Aorta (tissue), 5 donors: ENCODE results near the gene KDM2B. TPM values are rescaled to one million over a fixed set of nuclear protein-coding genes. Genes with fewer than 3 reads are reported as not detected.

Experiments
- ATAC-seq: fragments of 200-7000 bp; cut with Tn5 transposase; one replicate; pipeline ENCODE4 v1.9.1; 2022; ENCODE audit warnings: moderate library complexity; ENCODE audit not compliant: low FRiP score
- DNase-seq, 2 donors: peaks; one replicate each; pipeline ENCODE4 v3.0.0-alpha.2; 2020
- H3K27ac ChIP-seq, 2 donors: one replicate each; pipeline ENCODE4 v1.5.1; 2013; ENCODE audit warnings: low read length in 2 of 2, mild to moderate bottlenecking in 2 of 2, moderate library complexity in 2 of 2, control low read depth in 1 of 2, inconsistent platforms in 1 of 2, low read depth in 1 of 2
- H3K27me3 ChIP-seq, 2 donors: one replicate each; pipeline ENCODE4 v1.6.1; 2013; ENCODE audit warnings: control low read depth in 1 of 2, low read length in 1 of 2, mild to moderate bottlenecking in 1 of 2, moderate library complexity in 1 of 2; ENCODE audit not compliant: insufficient read depth in 2 of 2, control insufficient read depth in 1 of 2
- H3K36me3 ChIP-seq, 2 donors: one replicate each; pipeline ENCODE4 v1.6.1; 2013; ENCODE audit warnings: control low read depth in 1 of 2, low read length in 1 of 2, mild to moderate bottlenecking in 1 of 2; ENCODE audit not compliant: insufficient read depth in 2 of 2, control insufficient read depth in 1 of 2
- H3K4me1 ChIP-seq, 2 donors: one replicate each; pipeline ENCODE4 v1.6.1; 2013; ENCODE audit warnings: low read length in 2 of 2, control low read depth in 1 of 2, mild to moderate bottlenecking in 1 of 2, moderate library complexity in 1 of 2; ENCODE audit not compliant: insufficient read depth in 2 of 2, control insufficient read depth in 1 of 2
- H3K4me3 ChIP-seq, 2 donors: one replicate each; pipeline ENCODE4 v1.5.1; 2013; ENCODE audit warnings: low read length in 2 of 2, control low read depth in 1 of 2, mild to moderate bottlenecking in 1 of 2
- H3K9me3 ChIP-seq: one replicate; pipeline ENCODE4 v1.6.1; 2013; ENCODE audit warnings: mild to moderate bottlenecking, low read length; ENCODE audit not compliant: control insufficient read depth
- WGBS, 2 donors: extraction: QIAGEN DNeasy Blood & Tissue Kit; methylation state at CpG; one replicate each; pipeline ENCODE4 v1.1.7; 2013; 5-methylcytosine and 5-hydroxymethylcytosine counted together
- intact Hi-C, 2 donors: fragments of 100-400 bp; cut with DNase I; formaldehyde crosslinking; loops; one replicate each; pipeline versions ENCODE4 v1.14.2 to v1.15.0; 2022
- polyA plus RNA-seq, 2 donors: library from polyadenylated mRNA; stranded (reverse); fragments of 200-250 nt; gene quantifications; one replicate each; pipeline ENCODE4 v1.2.3, GENCODE V29; 2013
- total RNA-seq, 2 donors: library from RNA; stranded (reverse); fragmentation: NEBNext Ultra II Directional; extraction: Animal tissue kit (Norgen Biotek cat#: 25700); gene quantifications; one replicate each; pipeline ENCODE4 v1.2.1, GENCODE V29; 2021
- donor health status: healthy with polysubstance abuse.
- donor health status: Bipolar disorder and iron deficiency.
- donor health status: DM: no; HTN: no; CAD: no.
- donor health status: DM: no; HTN: no; CAD: no.
- donor health status: DM: yes; HTN: yes; CAD: no.

Gene KDM2B
- total and polyA plus RNA-seq, 4 donors: 8.0 to 28.0 (median 14.3) TPM

- DNase-seq (no peak), ATAC-seq (no peak)
- 95 to 99% methylated on average over 15 of the region's 15 CpGs for WGBS, 2 donors
- Histone ChIP-seq H3K4me3 (no peak overlapping the region), H3K4me1 (no peaks in the 10 kb centered on the region), H3K27me3 (no peaks in the 10 kb centered on the region), H3K9me3 (no peaks in the 10 kb centered on the region), H3K36me3 (peaks cover 2 to 3% of the 10 kb centered on the region in 2 donors), H3K27ac (no peak overlapping the region)
- intact Hi-C loops: loop anchor here in 1 of 2 donors (5.0 kb wide), 1 partner anchor 88 kb away; the partner anchor contains the start of gene ANAPC5
These were observed 140.1 kb downstream of the KDM2B start for GRCh38 chr12:121440768-121441167.

DNA sequence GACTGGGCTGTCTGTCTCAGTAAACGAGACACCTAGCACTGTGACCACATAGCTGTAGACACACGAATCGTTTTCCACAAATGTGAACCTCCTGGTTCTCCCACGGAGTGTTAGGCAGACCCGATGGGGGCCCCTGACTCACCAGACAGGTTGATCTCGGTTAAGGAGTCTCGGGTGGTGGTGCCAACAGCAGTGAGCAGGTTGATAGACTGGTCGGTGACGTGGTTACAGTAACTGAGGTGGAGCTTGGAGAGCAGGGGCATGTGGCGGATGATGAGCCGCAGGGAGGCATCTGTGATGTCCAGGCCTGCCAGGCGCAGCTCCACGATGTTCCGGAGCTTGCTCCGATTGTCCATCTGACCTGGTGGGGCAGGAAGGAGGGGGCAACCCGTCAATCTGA, 141.1 kb downstream of the KDM2B start:
- intact Hi-C loops: loop anchor here in 1 of 2 donors (5.0 kb wide), 1 partner anchor 87 kb away; the partner anchor contains the start of gene ANAPC5
- peaks cover 3 to 5% of the 10 kb centered on the region in 2 donors for H3K36me3 ChIP-seq
- H3K27me3 ChIP-seq: no peaks in the 10 kb centered on the region
- DNase-seq (no peak), ATAC-seq (no peak)
- no peak overlapping the region for H3K4me3 ChIP-seq
- no peaks in the 10 kb centered on the region for H3K9me3 ChIP-seq
- H3K27ac ChIP-seq: no peak overlapping the region
- H3K4me1 ChIP-seq: no peaks in the 10 kb centered on the region
- WGBS, 2 donors: 93 to 94% methylated on average over 16 of the region's 16 CpGs

- WGBS, 2 donors: 87 to 93% methylated on average over 12 of the region's 12 CpGs
- H3K4me1 ChIP-seq: no peaks in the 10 kb centered on the region
- H3K27me3 ChIP-seq: no peaks in the 10 kb centered on the region
- no peaks in the 10 kb centered on the region for H3K9me3 ChIP-seq
- DNase-seq (no peak), ATAC-seq (no peak)
- H3K4me3 ChIP-seq: no peak overlapping the region
- H3K36me3 ChIP-seq: peaks cover 3 to 5% of the 10 kb centered on the region in 2 donors
- intact Hi-C loops: no loop called here
- H3K27ac ChIP-seq: no peak overlapping the region
These were observed 141.9 kb downstream of the KDM2B start for GRCh38 chr12:121438905-121439304.

DNA sequence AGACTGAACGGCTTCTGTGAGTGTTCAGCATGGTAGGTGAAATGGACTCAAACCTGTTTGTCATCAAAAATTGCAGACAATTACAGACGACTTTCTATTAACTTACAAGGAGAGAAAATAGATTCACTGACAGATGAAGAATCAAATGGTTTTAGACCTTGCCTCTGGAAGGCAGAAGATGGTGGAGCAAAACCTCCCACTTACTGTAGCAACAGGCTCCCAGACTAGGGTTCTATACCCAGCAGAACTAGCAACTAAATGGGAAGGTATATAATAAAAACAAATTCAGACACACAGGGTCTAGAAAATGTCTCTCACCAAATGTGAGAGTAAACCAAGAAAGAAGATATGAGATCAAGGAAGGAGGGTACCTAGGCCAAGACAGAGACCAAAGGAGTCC, 144.1 kb downstream of the KDM2B start:
- H3K4me3 ChIP-seq: no peak overlapping the region
- no peaks in the 10 kb centered on the region for H3K9me3 ChIP-seq
- ATAC-seq (no peak), DNase-seq (no peak)
- no peaks in the 10 kb centered on the region for H3K4me1 ChIP-seq
- 95 to 96% methylated on average over 2 of the region's 2 CpGs for WGBS, 2 donors
- no peaks in the 10 kb centered on the region for H3K27me3 ChIP-seq
- peaks cover 5 to 6% of the 10 kb centered on the region in 2 donors for H3K36me3 ChIP-seq
- no peak overlapping the region for H3K27ac ChIP-seq
- intact Hi-C loops: no loop called here

DNA sequence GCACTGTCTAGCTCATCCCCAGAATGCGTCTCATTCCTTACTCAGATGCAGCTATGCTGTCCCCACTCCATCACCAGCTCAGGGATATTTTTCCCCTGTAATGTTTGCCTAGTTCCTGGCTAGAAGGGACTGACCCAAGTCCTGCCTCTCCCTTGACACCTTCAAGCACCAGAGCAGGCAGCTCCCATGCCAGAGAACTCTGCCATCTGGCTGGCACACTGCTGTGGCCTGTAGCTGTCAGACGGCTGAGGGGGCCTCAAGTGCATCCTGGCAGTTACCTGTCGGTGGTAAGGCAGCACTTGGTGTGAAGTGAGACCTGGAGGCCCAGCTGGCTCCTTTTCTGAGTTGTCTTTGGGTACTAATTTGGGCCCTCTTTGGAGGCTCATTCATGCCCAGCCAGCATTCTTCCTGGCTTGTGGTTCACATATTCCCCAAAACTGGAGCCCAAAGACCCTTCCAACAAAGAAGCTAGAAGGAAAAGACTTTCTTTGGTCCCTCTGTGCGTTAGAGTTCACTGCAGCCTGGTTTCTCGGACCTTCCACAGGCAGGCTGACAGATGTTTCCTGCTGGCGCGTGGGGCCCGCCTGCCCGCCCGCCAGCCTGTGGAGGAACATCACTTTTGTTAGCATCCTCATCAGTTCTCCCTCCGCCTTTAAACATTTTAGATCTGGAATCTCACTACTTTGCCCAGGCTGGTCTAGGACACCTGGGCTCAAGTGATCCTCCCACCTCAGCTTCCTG, 147.9 kb downstream of the KDM2B start:
- DNase-seq (no peak), ATAC-seq (no peak)
- Histone ChIP-seq H3K9me3 (no peaks in the 10 kb centered on the region), H3K27ac (no peak overlapping the region), H3K4me3 (no peak overlapping the region), H3K4me1 (no peaks in the 10 kb centered on the region), H3K27me3 (no peaks in the 10 kb centered on the region), H3K36me3 (peaks cover 13 to 14% of the 10 kb centered on the region in 2 donors)
- intact Hi-C loops: no loop called here
- 89 to 94% methylated on average over 11 of the region's 11 CpGs for WGBS, 2 donors

- Histone ChIP-seq H3K36me3 (peaks cover 15% of the 10 kb centered on the region in 2 donors), H3K27ac (no peak overlapping the region), H3K4me3 (no peak overlapping the region), H3K4me1 (no peaks in the 10 kb centered on the region), H3K27me3 (no peaks in the 10 kb centered on the region), H3K9me3 (no peaks in the 10 kb centered on the region)
- WGBS, 2 donors: 85 to 89% methylated on average over 6 of the region's 6 CpGs
- intact Hi-C loops: no loop called here
- DNase-seq (no peak), ATAC-seq (no peak)
These were observed 149.9 kb downstream of the KDM2B start for GRCh38 chr12:121430833-121431415.

DNA sequence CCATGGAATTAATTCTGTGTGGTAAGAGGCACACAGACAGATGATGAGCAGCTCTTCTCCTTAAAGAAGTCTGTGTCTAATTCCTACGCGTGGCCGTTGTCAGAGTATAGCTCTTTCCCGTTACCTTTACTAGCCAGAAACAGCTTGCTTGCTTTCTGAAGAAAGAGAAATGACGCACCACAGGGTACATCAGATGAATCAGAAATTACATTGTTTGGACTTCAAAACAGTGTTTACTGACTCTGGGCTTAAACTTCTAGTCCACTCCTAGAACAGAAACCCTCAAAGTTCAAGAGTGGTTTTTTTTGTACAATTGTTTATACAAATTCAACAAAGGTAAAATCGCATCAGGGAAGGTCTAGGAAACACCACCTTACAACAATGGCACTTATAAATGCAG, 151.9 kb downstream of the KDM2B start:
- H3K27ac ChIP-seq: no peak overlapping the region
- intact Hi-C loops: no loop called here
- WGBS, 2 donors: 95 to 96% methylated on average over 6 of the region's 6 CpGs
- no peak for ATAC-seq
- H3K36me3 ChIP-seq: peaks cover 15% of the 10 kb centered on the region in 2 donors
- H3K4me3 ChIP-seq: no peak overlapping the region
- H3K4me1 ChIP-seq: no peaks in the 10 kb centered on the region
- H3K9me3 ChIP-seq: no peaks in the 10 kb centered on the region
- H3K27me3 ChIP-seq: no peaks in the 10 kb centered on the region
- no peak for DNase-seq

GRCh38 chr12:121427556-121428050, 153.2 kb downstream of the KDM2B start:
- 82 to 86% methylated on average over 2 of the region's 2 CpGs for WGBS, 2 donors
- no peaks in the 10 kb centered on the region for H3K27me3 ChIP-seq
- H3K36me3 ChIP-seq: peaks cover 15 to 17% of the 10 kb centered on the region in 2 donors
- DNase-seq (no peak), ATAC-seq (no peak)
- no peaks in the 10 kb centered on the region for H3K9me3 ChIP-seq
- H3K4me1 ChIP-seq: no peaks in the 10 kb centered on the region
- intact Hi-C loops: no loop called here
- no peak overlapping the region for H3K27ac ChIP-seq
- no peak overlapping the region for H3K4me3 ChIP-seq

GRCh38 chr12:121424624-121424975, 156.2 kb downstream of the KDM2B start:
- ATAC-seq: no peak
- H3K27me3 ChIP-seq: no peaks in the 10 kb centered on the region
- intact Hi-C loops: no loop called here
- no peaks in the 10 kb centered on the region for H3K9me3 ChIP-seq
- H3K27ac ChIP-seq: no peak overlapping the region
- peaks cover 9 to 11% of the 10 kb centered on the region in 2 donors for H3K36me3 ChIP-seq
- DNase-seq: no peak
- 96 to 100% methylated on average over 1 of the region's 1 CpG for WGBS, 2 donors
- no peak overlapping the region for H3K4me3 ChIP-seq
- H3K4me1 ChIP-seq: no peaks in the 10 kb centered on the region
